Prostate gland (tissue), 2 donors: ENCODE measurements around the gene SEMA4C. TPM values are rescaled to one million over a fixed set of nuclear protein-coding genes. Genes with fewer than 3 reads are reported as not detected.

Experiments
- DNase-seq: peaks from one replicate; pipeline ENCODE4 v3.0.0-alpha.2; 2019; ENCODE audit warnings: low spot score
- H3K27ac ChIP-seq, 2 donors: fragments of 200-600 bp; sonication (generic); 2 replicates each; pipeline ENCODE4 v1.5.1; 2017 to 2019
- H3K27me3 ChIP-seq: fragments of 200-600 bp; sonication (generic); replicated peaks from 2 replicates; pipeline ENCODE4 v1.5.1; 2019; ENCODE audit not compliant: insufficient read depth
- H3K36me3 ChIP-seq, 2 donors: fragments of 200-600 bp; sonication (generic); 1 replicate in 1 of 2; 2 replicates in 1 of 2; pipeline versions ENCODE4 v1.5.1 to v1.8.1; 2017 to 2019
- H3K4me1 ChIP-seq: fragments of 200-600 bp; sonication (generic); replicated peaks from 2 replicates; pipeline ENCODE4 v1.5.1; 2019
- H3K4me3 ChIP-seq, 2 donors: fragments of 200-600 bp; sonication (generic); 2 replicates each; pipeline ENCODE4 v1.5.1; 2017 to 2019
- H3K9me3 ChIP-seq: fragments of 200-600 bp; sonication (generic); 2 replicates; pipeline ENCODE4 v1.5.1; 2017
- POLR2A ChIP-seq: fragments of 450-650 bp; IDR thresholded peaks from one replicate; pipeline ENCODE4 v1.6.1; 2016; ENCODE audit warnings: antibody characterized with exemption, mild to moderate bottlenecking
- POLR2AphosphoS5 ChIP-seq: sonication (generic); formaldehyde crosslinking; IDR thresholded peaks from one replicate; pipeline ENCODE4 v1.6.1; 2017; ENCODE audit warnings: antibody characterized with exemption
- whole genome bisulfite sequencing: methylation state at CpG from one replicate; pipeline ENCODE4 v1.1.5; 2018; 5-methylcytosine and 5-hydroxymethylcytosine counted together
- intact Hi-C: fragments of 100-400 bp; cut with DNase I; formaldehyde crosslinking; loops from one replicate; pipeline ENCODE4 v1.14.2; 2022
- total RNA-seq, 2 donors: library from RNA; depleted of rRNA; stranded (reverse); fragments of >200 nt; gene quantifications; one replicate each; pipeline ENCODE4 v1.1.0, GENCODE V29; 2016
- TF ChIP-seq, protein P1 (sequence below), 4 experiments: fragments of 200-600 bp in 2 of 4; fragments of 450-650 bp in 2 of 4; sonication (generic) in 2 of 4; IDR thresholded peaks; 1 replicate in 3 of 4; 2 replicates in 1 of 4; pipeline ENCODE4 v1.5.1; 2016 to 2019; ENCODE audit warnings: antibody characterized with exemption in 4 of 4, mild to moderate bottlenecking in 2 of 4, moderate library complexity in 2 of 4

Gene SEMA4C
- total RNA-seq, 2 donors from 2014 or later, result 35.8 to 45.9 TPM

DNA sequence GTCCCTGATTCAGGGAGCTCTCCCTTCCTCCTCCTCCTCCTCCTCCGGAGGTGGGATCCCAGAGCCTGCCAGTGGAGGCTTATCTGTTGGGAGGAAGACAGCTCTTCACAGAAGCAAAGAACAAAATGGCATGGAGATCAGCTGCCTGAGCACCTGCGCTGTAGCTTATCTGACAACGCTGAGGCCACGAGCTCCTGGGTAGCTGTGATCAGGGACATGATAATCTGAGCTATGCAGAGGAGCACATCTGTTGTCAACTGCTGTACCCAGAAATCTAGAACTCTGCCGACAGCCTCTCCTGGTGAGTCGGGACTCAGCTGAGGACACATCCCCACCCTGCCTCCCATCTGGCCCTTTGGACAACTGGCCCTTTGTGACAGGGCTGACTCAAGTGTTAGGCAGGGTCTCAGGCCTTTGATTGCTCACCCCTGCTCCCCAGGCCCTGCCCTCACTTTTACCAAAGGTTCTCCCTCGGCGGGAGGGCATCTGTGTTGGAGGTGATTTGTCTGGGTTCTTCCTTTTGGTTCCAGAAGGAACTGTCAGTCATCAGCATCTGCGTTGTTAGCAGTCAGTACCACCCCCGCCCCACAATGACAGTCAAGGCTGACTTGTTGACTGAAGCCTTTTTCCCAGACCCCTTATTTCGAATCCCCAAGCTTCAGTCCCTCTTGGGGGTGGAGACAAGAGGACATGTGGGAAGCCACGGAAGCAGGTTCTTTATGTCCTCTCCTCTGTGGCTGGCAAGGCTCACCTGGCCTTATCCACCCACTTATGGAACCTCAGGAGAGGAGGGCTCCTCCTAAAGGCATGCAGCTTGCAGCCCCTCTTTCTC, 59.7 kb downstream of the SEMA4C start:
- WGBS, result 82% methylated on average over 12 of the region's 12 CpGs
- intact Hi-C loops, result no loop called here
- Histone ChIP-seq H3K36me3 (no peaks in the 10 kb centered on the region), H3K27ac (no peak overlapping the region), H3K4me3 (no peak overlapping the region), H3K9me3 (no peaks in the 10 kb centered on the region), H3K4me1 (no peaks in the 10 kb centered on the region), H3K27me3 (no peaks in the 10 kb centered on the region)
- TF ChIP-seq POLR2AphosphoS5, result no peak
- no peak for TF ChIP-seq POLR2A
- TF ChIP-seq, protein P1, sequence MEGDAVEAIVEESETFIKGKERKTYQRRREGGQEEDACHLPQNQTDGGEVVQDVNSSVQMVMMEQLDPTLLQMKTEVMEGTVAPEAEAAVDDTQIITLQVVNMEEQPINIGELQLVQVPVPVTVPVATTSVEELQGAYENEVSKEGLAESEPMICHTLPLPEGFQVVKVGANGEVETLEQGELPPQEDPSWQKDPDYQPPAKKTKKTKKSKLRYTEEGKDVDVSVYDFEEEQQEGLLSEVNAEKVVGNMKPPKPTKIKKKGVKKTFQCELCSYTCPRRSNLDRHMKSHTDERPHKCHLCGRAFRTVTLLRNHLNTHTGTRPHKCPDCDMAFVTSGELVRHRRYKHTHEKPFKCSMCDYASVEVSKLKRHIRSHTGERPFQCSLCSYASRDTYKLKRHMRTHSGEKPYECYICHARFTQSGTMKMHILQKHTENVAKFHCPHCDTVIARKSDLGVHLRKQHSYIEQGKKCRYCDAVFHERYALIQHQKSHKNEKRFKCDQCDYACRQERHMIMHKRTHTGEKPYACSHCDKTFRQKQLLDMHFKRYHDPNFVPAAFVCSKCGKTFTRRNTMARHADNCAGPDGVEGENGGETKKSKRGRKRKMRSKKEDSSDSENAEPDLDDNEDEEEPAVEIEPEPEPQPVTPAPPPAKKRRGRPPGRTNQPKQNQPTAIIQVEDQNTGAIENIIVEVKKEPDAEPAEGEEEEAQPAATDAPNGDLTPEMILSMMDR (IDR thresholded peaks at IDR 0.05), result no peak
- DNase-seq, result no peak

Other genes starting within 250 kb of the SEMA4C start
- 10 to 100 TPM; 41.3 to 70.0 TPM for gene KANSL3, start 231.8 kb downstream of the SEMA4C start, total RNA-seq
- 1 to 10 TPM in 1 of 2 donors, under 1 TPM in 1; 0.59 to 2.3 TPM for gene FER1L5, start 227.3 kb downstream of the SEMA4C start, total RNA-seq
- gene LMAN2L, start 130.0 kb downstream of the SEMA4C start, total RNA-seq, result 10 to 100 TPM; 26.1 to 26.8 TPM
- gene CNNM4, start 109.2 kb downstream of the SEMA4C start, total RNA-seq, result 10 to 100 TPM in 1 of 2 donors, 1 to 10 TPM in 1; 9.2 to 13.9 TPM
- 10 to 100 TPM; 29.7 to 29.8 TPM for gene CNNM3, start 53.8 kb downstream of the SEMA4C start, total RNA-seq
- gene ANKRD23, start 26.1 kb downstream of the SEMA4C start, total RNA-seq, result 10 to 100 TPM; 11.4 to 15.2 TPM
- 10 to 100 TPM; 21.2 to 38.7 TPM for gene ANKRD39, start 12.1 kb downstream of the SEMA4C start, total RNA-seq
- gene FAM178B, start 116.5 kb upstream of the SEMA4C start, total RNA-seq, result 10 to 100 TPM in 1 of 2 donors, not detected in 1; 13.9 TPM
- gene FAHD2B, start 224.8 kb upstream of the SEMA4C start, total RNA-seq, result 10 to 100 TPM; 10.9 to 13.9 TPM
- 10 to 100 TPM; 16.3 to 26.2 TPM for gene ANKRD36, start 243.1 kb upstream of the SEMA4C start, total RNA-seq